IMR-90 (cell line): ENCODE results near the gene PLEKHF1. TPM values are rescaled to one million over a fixed set of nuclear protein-coding genes. Genes with fewer than 3 reads are reported as not detected.

Experiments used
- ATAC-seq: fragments of 200-7000 bp; cut with Tn5 transposase; 2 replicates; pipeline ENCODE4 v1.9.1; 2020; ENCODE audit warnings: low read depth, mild to moderate bottlenecking, moderate library complexity
- BruUV-seq: library from RNA; stranded (reverse); fragments of 400-500 nt; replicated peaks from 2 replicates; lab custom pipeline; 2021; lab: Mats Ljungman, UMichigan
- CTCF ChIA-PET: fragments of 300-600 bp; formaldehyde crosslinking; extraction: SDS; loops from one replicate; lab custom pipeline; 2021; ENCODE audit warnings: antibody characterized with exemption; lab: Yijun Ruan, JAX
- POLR2A ChIA-PET: fragments of 300-600 bp; sonication (Branson Sonifier 250); formaldehyde crosslinking; loops from one replicate; lab custom pipeline; 2022; ENCODE audit warnings: antibody characterized with exemption; ENCODE audit not compliant: unreplicated experiment; lab: Charles Lee
- DNase-seq: peaks from one replicate; pipeline ENCODE4 v3.0.0; 2013
- H2AFZ ChIP-seq: replicated peaks from 2 replicates; pipeline ENCODE3; 2013; ENCODE audit warnings: low read length, mild to moderate bottlenecking; ENCODE audit not compliant: poor library complexity
- H2AK5ac ChIP-seq: 2 replicates; pipeline ENCODE4 v1.6.1; 2013; ENCODE audit warnings: low read depth, low read length, inconsistent platforms
- H2AK9ac ChIP-seq: replicated peaks from 2 replicates; pipeline ENCODE3; 2013; ENCODE audit warnings: mild to moderate bottlenecking, low read depth, low read length, moderate library complexity; ENCODE audit not compliant: poor library complexity
- H2BK120ac ChIP-seq: 2 replicates; pipeline ENCODE4 v1.6.1; 2013; ENCODE audit warnings: low read depth, low read length, inconsistent platforms
- H2BK15ac ChIP-seq: 3 replicates; pipeline ENCODE4 v1.6.1; 2013; ENCODE audit warnings: low read depth, low read length, inconsistent platforms
- H2BK20ac ChIP-seq: 2 replicates; pipeline ENCODE4 v1.6.1; 2013; ENCODE audit warnings: low read depth, mild to moderate bottlenecking, inconsistent platforms, low read length, moderate library complexity
- H2BK5ac ChIP-seq: 2 replicates; pipeline ENCODE4 v1.6.1; 2013; ENCODE audit warnings: mild to moderate bottlenecking, low read depth, low read length, inconsistent platforms; ENCODE audit not compliant: poor library complexity, severe bottlenecking
- H3K14ac ChIP-seq: replicated peaks from 2 replicates; pipeline ENCODE4 v1.6.1; 2013; ENCODE audit warnings: low read depth, low read length, inconsistent platforms
- H3K18ac ChIP-seq: 2 replicates; pipeline ENCODE4 v1.6.1; 2013; ENCODE audit warnings: low read depth, low read length, control low read depth
- H3K23ac ChIP-seq: 2 replicates; pipeline ENCODE4 v1.6.1; 2013; ENCODE audit warnings: low read depth, low read length, inconsistent platforms
- H3K27ac ChIP-seq: 2 replicates; pipeline ENCODE4 v1.5.1; 2013; ENCODE audit warnings: mild to moderate bottlenecking, control low read depth, low read length; ENCODE audit not compliant: insufficient read depth
- H3K27me3 ChIP-seq: 2 replicates; pipeline ENCODE4 v1.6.1; 2013; ENCODE audit warnings: low read length; ENCODE audit not compliant: control insufficient read depth, insufficient read depth
- H3K36me3 ChIP-seq: 2 replicates; pipeline ENCODE4 v1.6.1; 2013; ENCODE audit warnings: low read length, mixed read lengths; ENCODE audit not compliant: control insufficient read depth, insufficient read depth
- H3K4ac ChIP-seq: 2 replicates; pipeline ENCODE4 v1.6.1; 2013; ENCODE audit warnings: low read depth, low read length, inconsistent platforms
- H3K4me1 ChIP-seq: 2 replicates; pipeline ENCODE4 v1.6.1; 2013; ENCODE audit warnings: low read length, mixed read lengths; ENCODE audit not compliant: control insufficient read depth, insufficient read depth
- H3K4me2 ChIP-seq: 2 replicates; pipeline ENCODE4 v1.6.1; 2013; ENCODE audit warnings: low read depth, mild to moderate bottlenecking, control low read depth, low read length, moderate library complexity
- H3K4me3 ChIP-seq: 2 replicates; pipeline ENCODE4 v1.5.1; 2013; ENCODE audit warnings: low read depth, mild to moderate bottlenecking, control low read depth, low read length, moderate library complexity; ENCODE audit not compliant: insufficient read depth
- H3K56ac ChIP-seq: 2 replicates; pipeline ENCODE4 v1.6.1; 2013; ENCODE audit warnings: low read length, inconsistent platforms; ENCODE audit not compliant: insufficient read depth; ENCODE audit errors: extremely low read depth
- H3K79me1 ChIP-seq, 2 experiments: 2 replicates each; pipeline ENCODE4 v1.6.1; 2013; ENCODE audit warnings: low read length in 2 of 2, inconsistent platforms in 1 of 2, low read depth in 1 of 2
- H3K9ac ChIP-seq: 2 replicates; pipeline ENCODE4 v1.6.1; 2013; ENCODE audit warnings: low read depth, low read length, control low read depth
- H3K9me1 ChIP-seq: 2 replicates; pipeline ENCODE4 v1.6.1; 2013; ENCODE audit warnings: low read length, inconsistent platforms; ENCODE audit not compliant: insufficient read depth
- H3K9me3 ChIP-seq: 2 replicates; pipeline ENCODE4 v1.6.1; 2013; ENCODE audit warnings: low read length; ENCODE audit not compliant: control insufficient read depth, insufficient read depth
- H4K20me1 ChIP-seq: 2 replicates; pipeline ENCODE4 v1.6.1; 2013; ENCODE audit warnings: low read length, inconsistent platforms; ENCODE audit not compliant: insufficient read depth
- H4K5ac ChIP-seq: 2 replicates; pipeline ENCODE4 v1.6.1; 2013; ENCODE audit warnings: mild to moderate bottlenecking, low read depth, low read length, control low read depth
- H4K8ac ChIP-seq, 2 experiments: 2 replicates each; pipeline ENCODE4 v1.6.1; 2013; ENCODE audit warnings: low read depth in 2 of 2, low read length in 2 of 2, control low read depth in 1 of 2, inconsistent platforms in 1 of 2
- H4K91ac ChIP-seq: 2 replicates; pipeline ENCODE4 v1.6.1; 2013; ENCODE audit warnings: low read depth, low read length, inconsistent platforms; ENCODE audit not compliant: insufficient read depth
- CEBPB ChIP-seq: IDR thresholded peaks from 2 replicates; pipeline ENCODE4 v1.6.1; 2012; ENCODE audit warnings: low read depth, low read length, improper control_type of control experiment
- FOS ChIP-seq: fragments of 150-350 bp; IDR thresholded peaks from 2 replicates; pipeline ENCODE4 v1.6.1; 2016; ENCODE audit warnings: low read depth, low read length
- MAFK ChIP-seq: IDR thresholded peaks from 2 replicates; pipeline ENCODE4 v1.6.1; 2012; ENCODE audit warnings: low read depth, low read length, improper control_type of control experiment
- MAZ ChIP-seq: IDR thresholded peaks from 2 replicates; pipeline ENCODE4 v1.6.1; 2012; ENCODE audit warnings: low read depth, mild to moderate bottlenecking, low read length, improper control_type of control experiment, moderate library complexity, borderline replicate concordance
- NFE2L2 ChIP-seq: fragments of 150-350 bp; IDR thresholded peaks from 2 replicates; pipeline ENCODE4 v1.6.1; 2016; ENCODE audit warnings: low read depth, mild to moderate bottlenecking, low read length
- POLR2A ChIP-seq: IDR thresholded peaks from 2 replicates; pipeline ENCODE4 v1.6.1; 2012; ENCODE audit warnings: mild to moderate bottlenecking, low read depth, low read length
- RAD21 ChIP-seq: IDR thresholded peaks from 2 replicates; pipeline ENCODE4 v1.6.1; 2012; ENCODE audit warnings: low read length, improper control_type of control experiment
- RCOR1 ChIP-seq: IDR thresholded peaks from 2 replicates; pipeline ENCODE4 v1.6.1; 2012; ENCODE audit warnings: mild to moderate bottlenecking, low read length, improper control_type of control experiment; ENCODE audit not compliant: insufficient replicate concordance
- SMC3 ChIP-seq: fragments of 150-350 bp; IDR thresholded peaks from 2 replicates; pipeline ENCODE4 v1.6.1; 2016; ENCODE audit warnings: low read depth, mild to moderate bottlenecking, antibody characterized with exemption, low read length, moderate library complexity
- WGBS, 2 experiments: methylation state at CpG; one replicate each; pipeline versions ENCODE4 v1.1.5 to v1.1.7; 2013; ENCODE audit warnings: missing lambda C conversion rate in 2 of 2; ENCODE audit not compliant: insufficient read length in 1 of 2; ENCODE audit errors: extremely low coverage in 2 of 2; 5-methylcytosine and 5-hydroxymethylcytosine counted together
- dilution Hi-C: fragments of 300-500 bp; cut with HindIII; formaldehyde crosslinking; loops from one replicate; pipeline ENCODE4 v1.14.3; 2018; ENCODE audit warnings: low sequenced_read_pairs; ENCODE audit not compliant: unreplicated experiment
- in situ Hi-C: fragments of 300-500 bp; cut with MboI; formaldehyde crosslinking; loops from 3 replicates; pipeline ENCODE4 v1.14.3; 2019; ENCODE audit warnings: low sequenced_read_pairs, inconsistent platforms, mixed read lengths
- intact Hi-C: fragments of 100-400 bp; cut with micrococcal nuclease; formaldehyde crosslinking; loops from 2 replicates; pipeline ENCODE4 v1.10.0; 2022
- polyA plus RNA-seq, 3 experiments: library from polyadenylated mRNA; depleted of rRNA; stranded (reverse); fragments of >200 nt; gene quantifications; 2 replicates each; pipeline ENCODE4 v1.2.3, GENCODE V29; 2012; ENCODE audit warnings: low replicate concordance in 1 of 3
- total RNA-seq: library from RNA; depleted of rRNA; stranded (reverse); fragments of >200 nt; gene quantifications from 2 replicates; pipeline ENCODE4 v1.2.3, GENCODE V29; 2012
- TF ChIP-seq, protein P1 (sequence below): conservative IDR thresholded peaks from 2 replicates; pipeline ENCODE4 v1.5.1; 2012; ENCODE audit warnings: mild to moderate bottlenecking, low read depth, low read length, improper control_type of control experiment
- TF ChIP-seq, protein P2 (sequence below): fragments of 150-350 bp; IDR thresholded peaks from 2 replicates; pipeline ENCODE4 v1.6.1; 2016; ENCODE audit warnings: low read depth, mild to moderate bottlenecking, low read length, moderate library complexity, borderline replicate concordance

PLEKHF1 gene
- total and polyA plus RNA-seq, 2 of the 4 experiments (the other 2 are of a cell fraction), result 5.0 to 6.6 TPM

DNA sequence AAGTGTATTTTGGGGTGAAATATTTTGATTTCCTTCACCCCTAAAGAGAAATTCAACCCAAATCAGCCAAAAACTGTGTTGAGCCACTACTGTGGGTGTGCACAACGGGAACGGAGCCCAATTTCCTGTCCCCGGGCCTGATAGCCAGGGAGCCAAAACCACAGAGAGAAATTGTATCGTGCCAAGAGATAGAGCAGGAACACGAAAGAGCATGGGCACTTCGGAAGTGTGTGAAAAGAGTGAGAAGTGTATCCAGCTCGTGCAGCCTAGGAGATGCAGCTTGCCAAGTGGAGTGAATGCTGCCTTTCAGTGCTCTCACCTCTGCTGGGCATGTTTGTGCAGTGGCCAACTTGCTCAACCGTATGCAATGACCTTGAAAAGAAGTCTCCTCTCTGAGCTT, 19.4 kb upstream of the PLEKHF1 start:
- H3K23ac ChIP-seq, result no peak overlapping the region
- no peak overlapping the region for H2BK15ac ChIP-seq
- no peaks in the 10 kb centered on the region for H3K36me3 ChIP-seq
- WGBS, 2 experiments, result 4% methylated on average over 7 of the region's 8 CpGs; no CpG with 5 or more reads in 1 of the 2 experiments
- no peak overlapping the region for H3K18ac ChIP-seq
- ChIA-PET CTCF (interaction anchor here (1.1 kb wide), 1 partner anchor 35 kb away, joined by 3 read pairs; no protein-coding TSS in a partner anchor), POLR2A (no interaction called here)
- no peak overlapping the region for H4K91ac ChIP-seq
- H4K20me1 ChIP-seq, result no peaks in the 10 kb centered on the region
- no peak overlapping the region for H2AK9ac ChIP-seq
- no peak overlapping the region for H3K4ac ChIP-seq
- H3K9ac ChIP-seq, result no peak overlapping the region
- ATAC-seq, result peak; percentile 46
- no peak overlapping the region for H3K14ac ChIP-seq
- H4K8ac ChIP-seq, result no peak overlapping the region
- H2BK120ac ChIP-seq, result no peak overlapping the region
- no peaks in the 10 kb centered on the region for H3K79me1 ChIP-seq
- H3K4me1 ChIP-seq, result no peaks in the 10 kb centered on the region; the same call in 1 of the 2 replicates
- DNase-seq, result peak; percentile 34
- H2AK5ac ChIP-seq, result no peak overlapping the region
- intact Hi-C loops, result no loop called here
- H2AFZ ChIP-seq, result peak overlapping the region; percentile 75
- H3K56ac ChIP-seq, result no peak overlapping the region
- dilution Hi-C loops, result no loop called here
- H3K4me3 ChIP-seq, result no peak overlapping the region
- no peaks in the 10 kb centered on the region for H3K9me1 ChIP-seq
- H3K9me3 ChIP-seq, result no peaks in the 10 kb centered on the region
- no peak overlapping the region for H3K27ac ChIP-seq
- in situ Hi-C loops, result no loop called here
- H2BK20ac ChIP-seq, result no peak overlapping the region
- TF ChIP-seq, protein P1, sequence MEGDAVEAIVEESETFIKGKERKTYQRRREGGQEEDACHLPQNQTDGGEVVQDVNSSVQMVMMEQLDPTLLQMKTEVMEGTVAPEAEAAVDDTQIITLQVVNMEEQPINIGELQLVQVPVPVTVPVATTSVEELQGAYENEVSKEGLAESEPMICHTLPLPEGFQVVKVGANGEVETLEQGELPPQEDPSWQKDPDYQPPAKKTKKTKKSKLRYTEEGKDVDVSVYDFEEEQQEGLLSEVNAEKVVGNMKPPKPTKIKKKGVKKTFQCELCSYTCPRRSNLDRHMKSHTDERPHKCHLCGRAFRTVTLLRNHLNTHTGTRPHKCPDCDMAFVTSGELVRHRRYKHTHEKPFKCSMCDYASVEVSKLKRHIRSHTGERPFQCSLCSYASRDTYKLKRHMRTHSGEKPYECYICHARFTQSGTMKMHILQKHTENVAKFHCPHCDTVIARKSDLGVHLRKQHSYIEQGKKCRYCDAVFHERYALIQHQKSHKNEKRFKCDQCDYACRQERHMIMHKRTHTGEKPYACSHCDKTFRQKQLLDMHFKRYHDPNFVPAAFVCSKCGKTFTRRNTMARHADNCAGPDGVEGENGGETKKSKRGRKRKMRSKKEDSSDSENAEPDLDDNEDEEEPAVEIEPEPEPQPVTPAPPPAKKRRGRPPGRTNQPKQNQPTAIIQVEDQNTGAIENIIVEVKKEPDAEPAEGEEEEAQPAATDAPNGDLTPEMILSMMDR, result no peak
- no peak for TF ChIP-seq MAZ
- no peak for TF ChIP-seq SMC3
- no peak for TF ChIP-seq NFE2L2
- TF ChIP-seq CEBPB, result no peak; the same call in 1 of the 2 replicates
- no peak for TF ChIP-seq RCOR1
- TF ChIP-seq POLR2A, result no peak
- TF ChIP-seq, protein P2, sequence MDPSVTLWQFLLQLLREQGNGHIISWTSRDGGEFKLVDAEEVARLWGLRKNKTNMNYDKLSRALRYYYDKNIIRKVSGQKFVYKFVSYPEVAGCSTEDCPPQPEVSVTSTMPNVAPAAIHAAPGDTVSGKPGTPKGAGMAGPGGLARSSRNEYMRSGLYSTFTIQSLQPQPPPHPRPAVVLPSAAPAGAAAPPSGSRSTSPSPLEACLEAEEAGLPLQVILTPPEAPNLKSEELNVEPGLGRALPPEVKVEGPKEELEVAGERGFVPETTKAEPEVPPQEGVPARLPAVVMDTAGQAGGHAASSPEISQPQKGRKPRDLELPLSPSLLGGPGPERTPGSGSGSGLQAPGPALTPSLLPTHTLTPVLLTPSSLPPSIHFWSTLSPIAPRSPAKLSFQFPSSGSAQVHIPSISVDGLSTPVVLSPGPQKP, result no peak
- TF ChIP-seq RAD21, result no peak
- TF ChIP-seq FOS, result no peak
- no peak for TF ChIP-seq MAFK
- H4K5ac ChIP-seq, result no peak overlapping the region
- H3K27me3 ChIP-seq, result peaks cover 8% of the 10 kb centered on the region
- H3K4me2 ChIP-seq, result peak overlapping the region; percentile 28
- H2BK5ac ChIP-seq, result no peak overlapping the region
- BruUV-seq, result no TSS peak
